Measurements from ENCODE around the gene GFM1. TPM values are rescaled to one million over a fixed set of nuclear protein-coding genes. Genes with fewer than 3 reads are reported as not detected.

Gene GFM1
- total and polyA plus RNA-seq, 2 experiments from 2014 or later, result 24.5 to 59.9 TPM

DNA sequence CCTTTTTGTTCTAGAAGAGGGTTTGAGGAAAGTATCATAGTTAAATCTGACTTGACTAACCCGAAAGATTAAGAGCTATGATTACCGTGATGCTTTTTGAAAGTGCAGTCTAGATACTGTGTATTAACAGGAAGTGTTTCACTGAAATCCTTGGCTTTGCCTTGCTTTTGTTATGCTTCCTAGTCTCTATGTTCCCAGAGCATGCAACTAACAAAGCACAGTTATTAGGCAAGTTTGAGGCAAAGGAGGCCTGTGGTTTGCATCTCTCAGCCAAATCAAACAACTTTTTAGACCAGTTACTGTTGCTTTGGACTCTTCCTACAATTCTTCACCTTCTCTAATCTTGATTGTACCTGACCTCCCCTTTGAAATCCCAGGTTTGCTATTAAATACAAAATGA is 24.2 kb downstream of the GFM1 start (continued):
- TF ChIP-seq ZNF331 (CRISPR knock-in tag; IDR thresholded peaks at IDR 0.05; ENCODE audit: low read depth) (no peak), POLR2AphosphoS5 (IDR thresholded peaks at IDR 0.05; ENCODE audit: low read depth) (no peak), EZH2 (IDR thresholded peaks at IDR 0.05; ENCODE audit: low read depth, unreplicated experiment) (no peak), JUNB (IDR thresholded peaks at IDR 0.05; ENCODE audit: unreplicated experiment) (no peak), ZNF114 (CRISPR knock-in tag; IDR thresholded peaks at IDR 0.05) (no peak)

GRCh38 chr3:158671821-158672214 is 27.5 kb downstream of the GFM1 start:
- no peaks in the 10 kb centered on the region for H3F3A ChIP-seq (replicated peaks; ENCODE audit: low read depth)
- no peaks in the 10 kb centered on the region; the same call in 1 of the 2 replicates for H4K20me1 ChIP-seq (replicated peaks; ENCODE audit: insufficient read depth)
- H3K4me1 ChIP-seq (ENCODE audit: insufficient read depth), result peaks cover 11% of the 10 kb centered on the region
- DNase-seq (ENCODE audit: low spot score) (peak; percentile 21), ATAC-seq (no peak; the same call in 2 of the 3 replicates)
- peaks cover 4% of the 10 kb centered on the region for H3K27me3 Mint-ChIP-seq (ENCODE audit: insufficient read depth, low read depth, poor library complexity)
- peak overlapping the region; percentile 77 for H3K4me3 ChIP-seq
- peaks cover 12% of the 10 kb centered on the region; the same call in 2 of the 3 replicates for H3K4me1 Mint-ChIP-seq
- peak overlapping the region; percentile 87; the same call in 1 of the 2 replicates for H2AFZ ChIP-seq
- peak overlapping the region; percentile 83 for H3K4me2 ChIP-seq
- peak overlapping the region; percentile 51 for H3K27ac Mint-ChIP-seq
- no peaks in the 10 kb centered on the region for H3K9me3 Mint-ChIP-seq
- no peaks in the 10 kb centered on the region for H3K9me2 ChIP-seq (ENCODE audit: insufficient read depth)
- no peaks in the 10 kb centered on the region for H3K27me3 ChIP-seq (ENCODE audit: insufficient read depth)
- peaks cover 3% of the 10 kb centered on the region; the same call in 2 of the 3 replicates for H3K36me3 Mint-ChIP-seq (ENCODE audit: low read depth)
- H3K79me2 ChIP-seq (replicated peaks; ENCODE audit: insufficient read depth), result no peaks in the 10 kb centered on the region
- H3K36me3 ChIP-seq (ENCODE audit: insufficient read depth), result no peaks in the 10 kb centered on the region; the same call in 1 of the 2 replicates
- TF ChIP-seq, protein P1, sequence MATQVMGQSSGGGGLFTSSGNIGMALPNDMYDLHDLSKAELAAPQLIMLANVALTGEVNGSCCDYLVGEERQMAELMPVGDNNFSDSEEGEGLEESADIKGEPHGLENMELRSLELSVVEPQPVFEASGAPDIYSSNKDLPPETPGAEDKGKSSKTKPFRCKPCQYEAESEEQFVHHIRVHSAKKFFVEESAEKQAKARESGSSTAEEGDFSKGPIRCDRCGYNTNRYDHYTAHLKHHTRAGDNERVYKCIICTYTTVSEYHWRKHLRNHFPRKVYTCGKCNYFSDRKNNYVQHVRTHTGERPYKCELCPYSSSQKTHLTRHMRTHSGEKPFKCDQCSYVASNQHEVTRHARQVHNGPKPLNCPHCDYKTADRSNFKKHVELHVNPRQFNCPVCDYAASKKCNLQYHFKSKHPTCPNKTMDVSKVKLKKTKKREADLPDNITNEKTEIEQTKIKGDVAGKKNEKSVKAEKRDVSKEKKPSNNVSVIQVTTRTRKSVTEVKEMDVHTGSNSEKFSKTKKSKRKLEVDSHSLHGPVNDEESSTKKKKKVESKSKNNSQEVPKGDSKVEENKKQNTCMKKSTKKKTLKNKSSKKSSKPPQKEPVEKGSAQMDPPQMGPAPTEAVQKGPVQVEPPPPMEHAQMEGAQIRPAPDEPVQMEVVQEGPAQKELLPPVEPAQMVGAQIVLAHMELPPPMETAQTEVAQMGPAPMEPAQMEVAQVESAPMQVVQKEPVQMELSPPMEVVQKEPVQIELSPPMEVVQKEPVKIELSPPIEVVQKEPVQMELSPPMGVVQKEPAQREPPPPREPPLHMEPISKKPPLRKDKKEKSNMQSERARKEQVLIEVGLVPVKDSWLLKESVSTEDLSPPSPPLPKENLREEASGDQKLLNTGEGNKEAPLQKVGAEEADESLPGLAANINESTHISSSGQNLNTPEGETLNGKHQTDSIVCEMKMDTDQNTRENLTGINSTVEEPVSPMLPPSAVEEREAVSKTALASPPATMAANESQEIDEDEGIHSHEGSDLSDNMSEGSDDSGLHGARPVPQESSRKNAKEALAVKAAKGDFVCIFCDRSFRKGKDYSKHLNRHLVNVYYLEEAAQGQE (IDR thresholded peaks at IDR 0.05; ENCODE audit: unreplicated experiment), result no peak
- TF ChIP-seq CREB1 (CRISPR knock-in tag; IDR thresholded peaks at IDR 0.05; ENCODE audit: low read depth), result no peak
- no peak for TF ChIP-seq CTCF (conservative IDR thresholded peaks at IDR 0.05; ENCODE audit: low read depth in 2 of 2)
- TF ChIP-seq, protein P2, sequence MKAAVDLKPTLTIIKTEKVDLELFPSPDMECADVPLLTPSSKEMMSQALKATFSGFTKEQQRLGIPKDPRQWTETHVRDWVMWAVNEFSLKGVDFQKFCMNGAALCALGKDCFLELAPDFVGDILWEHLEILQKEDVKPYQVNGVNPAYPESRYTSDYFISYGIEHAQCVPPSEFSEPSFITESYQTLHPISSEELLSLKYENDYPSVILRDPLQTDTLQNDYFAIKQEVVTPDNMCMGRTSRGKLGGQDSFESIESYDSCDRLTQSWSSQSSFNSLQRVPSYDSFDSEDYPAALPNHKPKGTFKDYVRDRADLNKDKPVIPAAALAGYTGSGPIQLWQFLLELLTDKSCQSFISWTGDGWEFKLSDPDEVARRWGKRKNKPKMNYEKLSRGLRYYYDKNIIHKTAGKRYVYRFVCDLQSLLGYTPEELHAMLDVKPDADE (IDR thresholded peaks at IDR 0.05), result no peak
- no peak for TF ChIP-seq ZNF331 (CRISPR knock-in tag; IDR thresholded peaks at IDR 0.05; ENCODE audit: low read depth)
- TF ChIP-seq ZNF114 (CRISPR knock-in tag; IDR thresholded peaks at IDR 0.05), result no peak
- TF ChIP-seq EZH2phosphoT487 (IDR thresholded peaks at IDR 0.05; ENCODE audit: unreplicated experiment), result no peak
- peak overlapping the region; percentile 74 for H3K4me3 Mint-ChIP-seq
- H3K27ac ChIP-seq (ENCODE audit: low read depth), result peak overlapping the region; percentile 88
